Kidney glomerular epithelial cell (primary cell): Measurements from ENCODE around the gene TINAG.
"Not testable (repeated sequence)": the region's sequence is repeated elsewhere in the genome, so short reads cannot be mapped to it uniquely, and the experiment has no call there.

Experiments used
- DNase-seq: peaks from one replicate; lab custom pipeline; 2025; lab: John Stamatoyannopoulos, UW

Gene TINAG

GRCh38 chr6:54307439-54307910, 766 bp upstream of the TINAG start:
- DNase-seq = peak; percentile 72

- DNase-seq = no peak
These were observed 710 bp downstream of the TINAG start for GRCh38 chr6:54308986-54309315.

GRCh38 chr6:54310377-54311152, 2.3 kb downstream of the TINAG start:
- no peak for DNase-seq

- no peak for DNase-seq
These were observed 7.4 kb downstream of the TINAG start for GRCh38 chr6:54315656-54316055.

- no peak for DNase-seq
These were observed 12.6 kb downstream of the TINAG start for GRCh38 chr6:54320871-54321270.

GRCh38 chr6:54327631-54328030, 19.4 kb downstream of the TINAG start:
- DNase-seq = no peak

GRCh38 chr6:54331571-54331970, 23.3 kb downstream of the TINAG start:
- not testable (repeated sequence) for DNase-seq

GRCh38 chr6:54335871-54336270, 27.6 kb downstream of the TINAG start:
- DNase-seq = peak; percentile 97

GRCh38 chr6:54353975-54354374, 45.7 kb downstream of the TINAG start:
- no peak for DNase-seq

GRCh38 chr6:54354608-54355007, 46.4 kb downstream of the TINAG start:
- DNase-seq = no peak

- no peak for DNase-seq
These were observed 48.9 kb downstream of the TINAG start for GRCh38 chr6:54357141-54357540.

GRCh38 chr6:54361188-54361587, 52.9 kb downstream of the TINAG start:
- DNase-seq = no peak

GRCh38 chr6:54361734-54362133, 53.5 kb downstream of the TINAG start:
- DNase-seq = no peak

GRCh38 chr6:54366667-54367327, 58.6 kb downstream of the TINAG start:
- no peak for DNase-seq

GRCh38 chr6:54377776-54378175, 69.5 kb downstream of the TINAG start:
- no peak for DNase-seq

GRCh38 chr6:54386295-54386694, 78.1 kb downstream of the TINAG start:
- no peak for DNase-seq

GRCh38 chr6:54390362-54390761, 82.1 kb downstream of the TINAG start:
- DNase-seq = no peak

- no peak for DNase-seq
These were observed 83.3 kb downstream of the TINAG start for GRCh38 chr6:54391577-54391976.

GRCh38 chr6:54403096-54403495, 94.9 kb downstream of the TINAG start:
- no peak for DNase-seq

- DNase-seq = no peak
These were observed 96.5 kb downstream of the TINAG start for GRCh38 chr6:54404791-54405190.

GRCh38 chr6:54411767-54412166, 103.5 kb downstream of the TINAG start:
- DNase-seq = no peak

GRCh38 chr6:54415517-54415916, 107.3 kb downstream of the TINAG start:
- DNase-seq = no peak

- DNase-seq = peak; percentile 68
These were observed 111.6 kb downstream of the TINAG start for GRCh38 chr6:54419885-54420284.

GRCh38 chr6:54426995-54427394, 118.8 kb downstream of the TINAG start:
- DNase-seq = peak; percentile 75
